Measurements from ENCODE around the gene RBM47. TPM values are rescaled to one million over a fixed set of nuclear protein-coding genes. Genes with fewer than 3 reads are reported as not detected.

The RBM47 gene
- total and polyA plus RNA-seq, 10 of the 15 experiments (the other 5 are each of a cell fraction or from before 2014, with no cell fraction given), result 7.9 to 45.0 (median 28.7) TPM

- TF ChIP-seq MYC (IDR thresholded peaks at IDR 0.05; ENCODE audit: insufficient read depth, insufficient read length, insufficient replicate concordance, low read length, severe bottlenecking), result no peak
- no peak for TF ChIP-seq TCF12 (IDR thresholded peaks at IDR 0.05; ENCODE audit: low read depth, low read length)
- TF ChIP-seq MXI1 (IDR thresholded peaks at IDR 0.05; ENCODE audit: low read depth, low read length), result no peak
- TF ChIP-seq NKRF (conservative IDR thresholded peaks at IDR 0.05), result 0 out of 2 replicates have a peak, but pooled peaks have one; percentile 44
- no peak for TF ChIP-seq NFYA (IDR thresholded peaks at IDR 0.05; ENCODE audit: borderline replicate concordance, low read depth, low read length)
- TF ChIP-seq MEF2A (IDR thresholded peaks at IDR 0.05; ENCODE audit: insufficient read depth, low read depth, low read length), result peak; percentile 89
- 0 out of 2 replicates have a peak, but pooled peaks have one; percentile 59 for TF ChIP-seq STAT1 (conservative IDR thresholded peaks at IDR 0.05)
- 0 out of 2 replicates have a peak, but pooled peaks have one; percentile 45 for TF ChIP-seq DPF2 (IDR thresholded peaks at IDR 0.05)
- no peak for TF ChIP-seq SMC3 (IDR thresholded peaks at IDR 0.05; ENCODE audit: borderline replicate concordance, low read length)
- TF ChIP-seq POLR2AphosphoS5 (IDR thresholded peaks at IDR 0.05; ENCODE audit: low read length), result no peak
- TF ChIP-seq MTA3 (IDR thresholded peaks at IDR 0.05; ENCODE audit: borderline replicate concordance, low read length), result peak; percentile 58; the same call in 1 of the 2 replicates
- TF ChIP-seq RUNX3 (IDR thresholded peaks at IDR 0.05; ENCODE audit: low read length), result peak; percentile 79
- no peak for TF ChIP-seq HDAC6 (IDR thresholded peaks at IDR 0.05; ENCODE audit: unreplicated experiment)
- TF ChIP-seq SRF (IDR thresholded peaks at IDR 0.05; ENCODE audit: low read depth in 2 of 2, low read length in 2 of 2), result no peak
- no peak for TF ChIP-seq SIN3A (IDR thresholded peaks at IDR 0.05; ENCODE audit: low read depth, low read length)
- no peak for TF ChIP-seq CTCF (IDR thresholded peaks at IDR 0.05 in 2 of 3, conservative IDR thresholded peaks at IDR 0.05 in 1 of 3; ENCODE audit: control insufficient read depth in 2 of 3, extremely low read depth in 1 of 3, insufficient read depth in 1 of 3, low read depth in 3 of 3, low read length in 3 of 3)
- 0 out of 2 replicates have a peak, but pooled peaks have one; percentile 10 for TF ChIP-seq CREB1 (IDR thresholded peaks at IDR 0.05; ENCODE audit: low read depth)
- peak; percentile 53; the same call in 1 of the 2 replicates for TF ChIP-seq CREM (IDR thresholded peaks at IDR 0.05; ENCODE audit: low read depth)
- TF ChIP-seq PML (IDR thresholded peaks at IDR 0.05; ENCODE audit: low read length), result peak; percentile 36; the same call in 1 of the 2 replicates
- TF ChIP-seq SKIL (IDR thresholded peaks at IDR 0.05; ENCODE audit: low read depth, poor library complexity, severe bottlenecking), result peak; percentile 60
- no peak for TF ChIP-seq RCOR1 (conservative IDR thresholded peaks at IDR 0.05; ENCODE audit: low read depth, low read length)
- TF ChIP-seq POLR2A (IDR thresholded peaks at IDR 0.05; ENCODE audit: low read depth, low read length), result no peak
- no peak for TF ChIP-seq SREBF2 (IDR thresholded peaks at IDR 0.05; ENCODE audit: low read length)
- no peak for TF ChIP-seq IRF3 (IDR thresholded peaks at IDR 0.05)
These were observed 114.0 kb downstream of the RBM47 start (continued) for GRCh38 chr4:40515398-40516293.

Measured in GM12878 (cell line).